Activated CD8-positive, alpha-beta T cell treated with anti-CD3 and anti-CD28 coated beads, Interleukin-2, amount 10 ng/mL, durations not matched to agents 7 days and 5 days (primary cell): ENCODE measurements around the gene EFNA4. TPM values are rescaled to one million over a fixed set of nuclear protein-coding genes. Genes with fewer than 3 reads are reported as not detected.

Experiments
- ATAC-seq: fragments of 150-1000 bp; cut with Tn5 transposase; one replicate; pipeline ENCODE4 v1.10.0; 2021; ENCODE audit warnings: moderate library complexity
- CTCF ChIA-PET: fragments of 350-600 bp; sonication (Branson Sonifier 250); formaldehyde crosslinking; loops from one replicate; lab custom pipeline; 2021; ENCODE audit warnings: antibody characterized with exemption; lab: Charles Lee
- POLR2A ChIA-PET: fragments of 350-600 bp; sonication (Branson Sonifier 250); formaldehyde crosslinking; loops from one replicate; lab custom pipeline; 2021; ENCODE audit warnings: antibody characterized with exemption; lab: Charles Lee
- DNase-seq: peaks from one replicate; pipeline ENCODE4 v3.0.0-alpha.2; 2020
- H3K27ac Mint-ChIP-seq: one replicate; pipeline ENCODE4 v1.8.0; 2021; ENCODE audit warnings: mild to moderate bottlenecking, mixed read lengths
- H3K27me3 Mint-ChIP-seq: one replicate; pipeline ENCODE4 v1.8.0; 2021; ENCODE audit warnings: low read depth, mixed read lengths
- H3K36me3 Mint-ChIP-seq: one replicate; pipeline ENCODE4 v1.8.0; 2021; ENCODE audit warnings: low read depth, mixed read lengths
- H3K4me1 Mint-ChIP-seq: one replicate; pipeline ENCODE4 v1.8.0; 2021; ENCODE audit warnings: low read depth, mixed read lengths
- H3K4me3 Mint-ChIP-seq: one replicate; pipeline ENCODE4 v1.8.0; 2021; ENCODE audit warnings: mild to moderate bottlenecking, mixed read lengths
- H3K9me3 Mint-ChIP-seq: one replicate; pipeline ENCODE4 v1.8.0; 2022; ENCODE audit warnings: mixed read lengths; ENCODE audit not compliant: insufficient read depth
- total RNA-seq, 2 experiments: library from RNA; stranded (reverse); gene quantifications; one replicate each; pipeline ENCODE4 v1.2.3, GENCODE V29; 2021

Gene EFNA4
- total RNA-seq, 2 experiments from 2014 or later = 7.8 to 9.7 TPM

- Mint-ChIP-seq H3K27ac (no peak overlapping the region), H3K9me3 (no peaks in the 10 kb centered on the region), H3K4me1 (peaks cover 13% of the 10 kb centered on the region), H3K27me3 (peaks cover 6% of the 10 kb centered on the region), H3K36me3 (no peaks in the 10 kb centered on the region), H3K4me3 (no peak overlapping the region)
- ATAC-seq = no peak
- no peak for DNase-seq
- ChIA-PET CTCF (interaction anchor here (0.9 to 12.9 kb wide), 18 partner anchors 10 to 927 kb away, joined by 3 to 205 read pairs (median 6); partner anchors contain the start of genes ADAM15, DCST1, DCST2 and EFNA4), POLR2A (no interaction called here)
These were observed 19.2 kb upstream of the EFNA4 start for GRCh38 chr1:155044365-155044764.

GRCh38 chr1:155044812-155045657 lies 18.5 kb upstream of the EFNA4 start:
- ATAC-seq (peak; percentile 96), DNase-seq (peak; percentile 81)
- ChIA-PET CTCF (interaction anchor here (0.9 to 12.9 kb wide), 18 partner anchors 11 to 926 kb away, joined by 3 to 205 read pairs (median 6); partner anchors contain the start of genes ADAM15, DCST1, DCST2 and EFNA4), POLR2A (interaction anchor here (0.9 kb wide), 1 partner anchor 17 kb away, joined by 3 read pairs; no protein-coding TSS in a partner anchor)
- Mint-ChIP-seq H3K4me3 (no peak overlapping the region), H3K27ac (peak overlapping the region; percentile 47), H3K36me3 (no peaks in the 10 kb centered on the region), H3K27me3 (peaks cover 6% of the 10 kb centered on the region), H3K4me1 (peaks cover 18% of the 10 kb centered on the region), H3K9me3 (no peaks in the 10 kb centered on the region)

GRCh38 chr1:155048449-155049334 lies 14.8 kb upstream of the EFNA4 start:
- ChIA-PET CTCF (interaction anchor here (0.8 to 12.9 kb wide), 4 partner anchors 8 to 66 kb away, joined by 3 to 205 read pairs (median 36); partner anchors contain the start of genes ADAM15, EFNA4 and FLAD1), POLR2A (no interaction called here)
- ATAC-seq = no peak
- H3K9me3 Mint-ChIP-seq = no peaks in the 10 kb centered on the region
- peaks cover 3% of the 10 kb centered on the region for H3K27me3 Mint-ChIP-seq
- no peak for DNase-seq
- no peak overlapping the region for H3K27ac Mint-ChIP-seq
- no peak overlapping the region for H3K4me3 Mint-ChIP-seq
- no peaks in the 10 kb centered on the region for H3K36me3 Mint-ChIP-seq
- peaks cover 44% of the 10 kb centered on the region for H3K4me1 Mint-ChIP-seq

DNA sequence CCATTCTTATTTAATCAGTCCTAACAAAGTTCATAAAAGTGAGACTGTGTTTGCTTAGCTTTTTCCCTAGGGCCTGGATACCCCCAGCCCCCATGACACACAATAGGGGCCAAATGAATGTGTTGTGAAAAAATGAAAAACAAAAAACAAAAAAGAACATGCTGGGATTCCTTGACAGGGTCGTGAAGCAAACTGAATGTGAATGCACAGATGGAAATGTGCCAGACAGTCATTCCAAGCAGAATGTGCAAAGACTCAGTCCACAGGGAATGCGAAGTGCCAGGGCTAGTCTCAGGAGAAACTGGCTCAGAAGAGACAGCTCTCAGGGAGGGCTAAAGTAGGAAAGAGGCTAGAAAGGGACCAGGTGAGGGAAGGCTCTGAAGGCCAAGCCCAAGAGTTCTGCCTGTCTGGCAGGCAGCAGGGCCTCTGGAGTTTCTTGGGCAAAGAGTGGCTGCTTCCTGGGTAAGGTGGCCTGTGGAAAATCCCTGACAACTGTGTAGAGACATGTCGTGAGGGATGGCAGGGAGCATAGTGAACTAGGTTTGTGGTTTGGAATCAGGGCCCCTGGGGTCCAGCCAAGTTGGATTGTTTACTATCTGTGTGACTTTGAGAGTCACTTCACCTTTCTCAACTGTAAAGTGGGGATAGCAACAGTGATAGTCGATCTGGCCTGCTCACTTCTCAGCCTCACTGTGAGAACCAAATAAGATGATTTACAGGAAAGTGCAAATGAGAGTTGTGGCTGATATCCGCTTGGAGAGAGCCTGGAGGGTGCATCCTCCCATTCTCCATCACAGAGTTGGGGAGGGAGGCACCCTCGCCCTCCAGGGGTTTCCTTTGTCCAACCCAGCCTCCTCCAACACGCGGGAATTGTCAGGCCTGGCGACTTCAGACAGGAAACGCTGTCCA lies 13.6 kb upstream of the EFNA4 start:
- Mint-ChIP-seq H3K9me3 (no peaks in the 10 kb centered on the region), H3K27me3 (peaks cover 3% of the 10 kb centered on the region), H3K36me3 (no peaks in the 10 kb centered on the region), H3K27ac (peak overlapping the region; percentile 68), H3K4me3 (peak overlapping the region; percentile 83), H3K4me1 (peaks cover 38% of the 10 kb centered on the region)
- no peak for ATAC-seq
- no peak for DNase-seq
- ChIA-PET POLR2A (interaction anchor here (1.9 kb wide), 1 partner anchor 10 kb away, joined by 7 read pairs; no protein-coding TSS in a partner anchor), CTCF (interaction anchor here (0.8 to 13.8 kb wide), 17 partner anchors 6 to 113 kb away, joined by 3 to 205 read pairs (median 11); partner anchors contain the start of genes ADAM15, EFNA4, FLAD1 and PBXIP1)

- Mint-ChIP-seq H3K36me3 (no peaks in the 10 kb centered on the region), H3K9me3 (no peaks in the 10 kb centered on the region), H3K27ac (peak within 1 kb of the TSS; percentile 85), H3K4me1 (peaks cover 31% of the 10 kb centered on the region), H3K4me3 (peak within 1 kb of the TSS; percentile 83), H3K27me3 (peaks cover under 1% of the 10 kb centered on the region)
- peak; percentile 89 for ATAC-seq
- peak; percentile 81 for DNase-seq
- ChIA-PET CTCF (interaction anchor here (0.6 to 13.8 kb wide), 36 partner anchors 7 to 586 kb away, joined by 3 to 205 read pairs (median 4); partner anchors contain the start of genes EFNA4, FLAD1, KRTCAP2 and PBXIP1), POLR2A (interaction anchor here (0.5 to 1.9 kb wide), 5 partner anchors 9 to 95 kb away, joined by 3 to 7 read pairs (median 3); partner anchors contain the start of genes CKS1B and PBXIP1)
These were observed 12.8 kb upstream of the EFNA4 start, which contains the start of gene ADAM15 for GRCh38 chr1:155050560-155051341. TSS of gene ADAM15 (plus strand) at chr1:155051316. CDS start at chr1:155051387, 71 bp downstream.

GRCh38 chr1:155051342-155051776 lies 12.2 kb upstream of the EFNA4 start:
- Mint-ChIP-seq H3K4me3 (peak overlapping the region; percentile 83), H3K36me3 (peaks cover 3% of the 10 kb centered on the region), H3K27ac (peak overlapping the region; percentile 64), H3K4me1 (peaks cover 31% of the 10 kb centered on the region), H3K27me3 (no peaks in the 10 kb centered on the region), H3K9me3 (no peaks in the 10 kb centered on the region)
- ATAC-seq (no peak), DNase-seq (no peak)
- POLR2A ChIA-PET = interaction anchor here (0.7 to 1.9 kb wide), 4 partner anchors 8 to 95 kb away, joined by 3 to 7 read pairs (median 4); partner anchors contain the start of genes CKS1B and PBXIP1
- CTCF ChIA-PET = interaction anchor here (0.6 to 13.8 kb wide), 36 partner anchors 8 to 586 kb away, joined by 3 to 205 read pairs (median 4); partner anchors contain the start of genes EFNA4, FLAD1, KRTCAP2 and PBXIP1

- ATAC-seq = peak; percentile 18
- Mint-ChIP-seq H3K27ac (peak overlapping the region; percentile 74), H3K4me1 (peaks cover 31% of the 10 kb centered on the region), H3K27me3 (no peaks in the 10 kb centered on the region), H3K36me3 (peaks cover 7% of the 10 kb centered on the region), H3K4me3 (peak overlapping the region; percentile 83), H3K9me3 (no peaks in the 10 kb centered on the region)
- ChIA-PET POLR2A (interaction anchor here (0.6 to 1.9 kb wide), 5 partner anchors 8 to 956 kb away, joined by 3 to 7 read pairs (median 3); partner anchors contain the start of gene CKS1B), CTCF (interaction anchor here (0.9 to 13.8 kb wide), 16 partner anchors 8 to 123 kb away, joined by 3 to 205 read pairs (median 10); partner anchors contain the start of genes CKS1B, EFNA4, FLAD1 and KRTCAP2)
- peak; percentile 56 for DNase-seq
These were observed 11.7 kb upstream of the EFNA4 start for GRCh38 chr1:155051777-155052398.

DNA sequence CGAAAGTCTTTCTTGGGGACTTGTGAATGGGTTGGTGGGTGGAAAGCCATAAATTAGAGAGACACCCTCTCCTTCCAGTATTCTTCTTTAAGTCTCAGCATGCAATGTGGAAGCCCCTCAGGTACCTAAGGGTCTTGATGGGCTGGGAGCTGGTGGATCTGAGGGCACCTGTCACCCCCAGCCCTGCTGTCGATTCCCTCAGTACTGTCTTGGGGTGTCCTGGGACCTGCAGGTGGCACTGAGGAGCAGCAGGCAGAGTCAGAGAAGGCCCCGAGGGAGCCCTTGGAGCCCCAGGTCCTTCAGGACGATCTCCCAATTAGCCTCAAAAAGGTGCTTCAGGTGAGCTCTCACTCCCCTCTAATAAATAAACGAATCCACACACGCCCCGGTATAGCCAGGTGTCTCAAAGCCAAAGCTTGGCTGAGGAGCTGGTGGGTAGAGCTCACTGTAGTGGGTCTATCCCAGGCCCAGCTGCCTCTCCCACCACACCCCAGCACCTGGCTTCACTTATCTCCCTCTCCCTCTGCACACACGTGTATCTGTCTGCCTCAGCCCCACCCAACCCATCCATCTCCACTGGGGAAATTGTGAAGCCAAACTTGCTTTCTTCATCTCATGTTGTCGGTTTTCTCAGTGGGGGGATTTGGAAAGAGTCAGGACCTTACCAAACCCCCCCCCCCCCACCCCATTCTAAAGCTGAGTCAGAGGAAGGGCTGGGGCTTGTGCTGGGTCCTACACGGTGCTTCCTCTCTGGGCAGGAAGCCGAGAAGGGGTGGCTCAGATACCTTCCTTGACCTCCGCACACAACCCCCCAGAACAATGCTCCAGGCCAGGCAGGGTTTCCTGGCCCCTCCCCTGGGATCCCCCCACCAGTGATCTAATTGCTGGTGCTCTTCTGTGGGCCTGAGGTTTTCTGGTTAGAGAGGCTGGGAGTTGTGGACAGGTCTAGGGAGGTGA lies 10.8 kb upstream of the EFNA4 start:
- H3K4me1 Mint-ChIP-seq = peaks cover 31% of the 10 kb centered on the region
- ChIA-PET POLR2A (interaction anchor here (0.6 kb wide), 1 partner anchor 22 kb away, joined by 3 read pairs; no protein-coding TSS in a partner anchor), CTCF (interaction anchor here (0.8 to 13.8 kb wide), 10 partner anchors 8 to 91 kb away, joined by 3 to 205 read pairs (median 20); partner anchors contain the start of genes CKS1B, EFNA4 and PYGO2)
- H3K27me3 Mint-ChIP-seq = no peaks in the 10 kb centered on the region
- peak overlapping the region; percentile 74 for H3K27ac Mint-ChIP-seq
- peak; percentile 20 for ATAC-seq
- peak overlapping the region; percentile 83 for H3K4me3 Mint-ChIP-seq
- DNase-seq = peak; percentile 51
- peaks cover 11% of the 10 kb centered on the region for H3K36me3 Mint-ChIP-seq
- H3K9me3 Mint-ChIP-seq = no peaks in the 10 kb centered on the region
